GM21367 (cell line): Measurements from ENCODE around the gene BCL7B.
"Not testable (repeated sequence)": the region's sequence is repeated elsewhere in the genome, so short reads cannot be mapped to it uniquely, and the experiment has no call there.

Experiments
- ATAC-seq: cut with Tn5 transposase; IDR thresholded peaks from one replicate; pipeline ENCODE4 v1.9.1; 2021; ENCODE audit not compliant: unreplicated experiment

The BCL7B gene

GRCh38 chr7:73557397-73558257 lies at the start of gene BCL7B:
TSS of gene BCL7B (minus strand) at chr7:73557690. CDS start at chr7:73557578, 112 bp downstream.
- ATAC-seq, result peak; percentile 26

GRCh38 chr7:73605601-73606220 lies 48.2 kb upstream of the BCL7B start:
- ATAC-seq, result no peak

- ATAC-seq, result no peak
Measured at GRCh38 chr7:73602721-73603651, 45.5 kb upstream of the BCL7B start.

GRCh38 chr7:73599916-73600315 lies 42.4 kb upstream of the BCL7B start:
- ATAC-seq, result no peak

GRCh38 chr7:73599151-73599882 lies 41.8 kb upstream of the BCL7B start:
- ATAC-seq, result no peak

- no peak for ATAC-seq
Measured at GRCh38 chr7:73597978-73598782, 40.7 kb upstream of the BCL7B start.

- ATAC-seq, result no peak
Measured at GRCh38 chr7:73596191-73597065, 38.9 kb upstream of the BCL7B start.

GRCh38 chr7:73595358-73595757 lies 37.9 kb upstream of the BCL7B start:
- ATAC-seq, result no peak

GRCh38 chr7:73593207-73594045 lies 35.9 kb upstream of the BCL7B start:
- no peak for ATAC-seq

- no peak for ATAC-seq
Measured at GRCh38 chr7:73586911-73587310, 29.4 kb upstream of the BCL7B start.

- ATAC-seq, result no peak
Measured at GRCh38 chr7:73585196-73585595, 27.7 kb upstream of the BCL7B start.

GRCh38 chr7:73582664-73583202 lies 25.2 kb upstream of the BCL7B start:
- no peak for ATAC-seq

GRCh38 chr7:73581006-73581405 lies 23.5 kb upstream of the BCL7B start:
- not testable (repeated sequence) for ATAC-seq

GRCh38 chr7:73578342-73579128 lies 21.0 kb upstream of the BCL7B start, which contains the start of gene TBL2:
TSS of gene TBL2 (minus strand) at chr7:73578579. CDS start at chr7:73578549, 30 bp downstream.
- ATAC-seq, result peak; percentile 81

GRCh38 chr7:73577627-73578341 lies 20.3 kb upstream of the BCL7B start:
- ATAC-seq, result peak; percentile 8

- no peak for ATAC-seq
Measured at GRCh38 chr7:73573791-73574190, 16.3 kb upstream of the BCL7B start.
